Measurements from ENCODE around the gene SLC20A1.
"Not testable (repeated sequence)": the region's sequence is repeated elsewhere in the genome, so short reads cannot be mapped to it uniquely, and the experiment has no call there.

The SLC20A1 gene

GRCh38 chr2:112645310-112646101 is at the start of gene SLC20A1:
TSS of gene SLC20A1 (plus strand) at chr2:112645939. CDS start at chr2:112646829, 890 bp downstream.
- DNase-seq: peak; percentile 83 to 93

GRCh38 chr2:112597537-112598322 is 48.0 kb upstream of the SLC20A1 start:
- no peak for DNase-seq

- no peak for DNase-seq
Observed at GRCh38 chr2:112600634-112601033, 45.1 kb upstream of the SLC20A1 start.

GRCh38 chr2:112601754-112602153 is 44.0 kb upstream of the SLC20A1 start:
- DNase-seq: no peak

- no peak for DNase-seq
Observed at GRCh38 chr2:112602917-112603316, 42.8 kb upstream of the SLC20A1 start.

GRCh38 chr2:112603731-112604130 is 42.0 kb upstream of the SLC20A1 start:
- no peak for DNase-seq

- no peak for DNase-seq
Observed at GRCh38 chr2:112604952-112605351, 40.8 kb upstream of the SLC20A1 start.

- no peak for DNase-seq
Observed at GRCh38 chr2:112605926-112606325, 39.8 kb upstream of the SLC20A1 start.

- DNase-seq: no peak
Observed at GRCh38 chr2:112606547-112606946, 39.2 kb upstream of the SLC20A1 start.

GRCh38 chr2:112607680-112608438 is 37.9 kb upstream of the SLC20A1 start:
- DNase-seq: no peak

GRCh38 chr2:112609320-112609719 is 36.4 kb upstream of the SLC20A1 start:
- not testable (repeated sequence) for DNase-seq

GRCh38 chr2:112612283-112612682 is 33.5 kb upstream of the SLC20A1 start:
- not testable (repeated sequence) for DNase-seq

GRCh38 chr2:112614201-112614840 is 31.4 kb upstream of the SLC20A1 start:
- DNase-seq: no peak

- no peak for DNase-seq
Observed at GRCh38 chr2:112615051-112615450, 30.7 kb upstream of the SLC20A1 start.

- DNase-seq: not testable (repeated sequence)
Observed at GRCh38 chr2:112615798-112616197, 29.9 kb upstream of the SLC20A1 start.

- DNase-seq: no peak
Observed at GRCh38 chr2:112618383-112618782, 27.4 kb upstream of the SLC20A1 start.

- no peak for DNase-seq
Observed at GRCh38 chr2:112621790-112622527, 23.8 kb upstream of the SLC20A1 start.

GRCh38 chr2:112622528-112622849 is 23.2 kb upstream of the SLC20A1 start:
- DNase-seq: no peak

- DNase-seq: no peak
Observed at GRCh38 chr2:112623913-112624777, 21.6 kb upstream of the SLC20A1 start.

GRCh38 chr2:112625474-112626114 is 20.1 kb upstream of the SLC20A1 start:
- DNase-seq: no peak

- peak; percentile 27 to 43 for DNase-seq
Observed at GRCh38 chr2:112626604-112627059, 19.1 kb upstream of the SLC20A1 start.

All from NCI-H1930 (cell line).